Dendritic cell treated with granulocyte-macrophage colony-stimulating factor and Interleukin-4, amounts not matched to agents 40 ng/mL and 50 ng/mL, for 4 days (primary cell): ENCODE data around the gene CASKIN2.
A peak's percentile ranks its signal among the peaks of the same experiment; 100 is the strongest.
"Not testable (repeated sequence)": the region's sequence is repeated elsewhere in the genome, so short reads cannot be mapped to it uniquely, and the experiment has no call there.

ENCODE experiments used
- H3K27ac Mint-ChIP-seq: one replicate; pipeline ENCODE4 v1.8.0; 2022; ENCODE audit warnings: mild to moderate bottlenecking, mixed read lengths
- H3K27me3 Mint-ChIP-seq: one replicate; pipeline ENCODE4 v1.8.0; 2022; ENCODE audit warnings: mild to moderate bottlenecking, mixed read lengths
- H3K36me3 Mint-ChIP-seq: one replicate; pipeline ENCODE4 v1.8.0; 2022; ENCODE audit warnings: low read depth, mixed read lengths
- H3K4me1 Mint-ChIP-seq: one replicate; pipeline ENCODE4 v1.8.0; 2022; ENCODE audit warnings: low read depth, mixed read lengths
- H3K4me3 Mint-ChIP-seq: one replicate; pipeline ENCODE4 v1.8.0; 2022; ENCODE audit warnings: mild to moderate bottlenecking, moderate library complexity, mixed read lengths
- H3K9me3 Mint-ChIP-seq: one replicate; pipeline ENCODE4 v1.8.0; 2022; ENCODE audit warnings: mixed read lengths
- intact Hi-C: fragments of 100-400 bp; cut with micrococcal nuclease; formaldehyde crosslinking; loops from one replicate; pipeline ENCODE4 v1.15.0; 2022

The CASKIN2 gene

GRCh38 chr17:75535871-75536270 is 20.5 kb upstream of the CASKIN2 start:
- peaks cover 9% of the 10 kb centered on the region for H3K4me1 Mint-ChIP-seq
- peaks cover 15% of the 10 kb centered on the region for H3K27me3 Mint-ChIP-seq
- H3K27ac Mint-ChIP-seq = no peak overlapping the region
- intact Hi-C loops = no loop called here
- H3K9me3 Mint-ChIP-seq = no peaks in the 10 kb centered on the region
- no peak overlapping the region for H3K4me3 Mint-ChIP-seq
- no peaks in the 10 kb centered on the region for H3K36me3 Mint-ChIP-seq

GRCh38 chr17:75535119-75535537 is 19.8 kb upstream of the CASKIN2 start:
- Mint-ChIP-seq H3K27ac (no peak overlapping the region), H3K4me1 (peaks cover 7% of the 10 kb centered on the region), H3K27me3 (peaks cover 15% of the 10 kb centered on the region), H3K9me3 (no peaks in the 10 kb centered on the region), H3K4me3 (peak overlapping the region; percentile 32), H3K36me3 (no peaks in the 10 kb centered on the region)
- intact Hi-C loops = no loop called here

GRCh38 chr17:75531721-75532072 is 16.4 kb upstream of the CASKIN2 start:
- Mint-ChIP-seq H3K27ac (no peak overlapping the region), H3K4me1 (peaks cover 7% of the 10 kb centered on the region), H3K27me3 (peaks cover 22% of the 10 kb centered on the region), H3K4me3 (no peak overlapping the region), H3K36me3 (no peaks in the 10 kb centered on the region), H3K9me3 (no peaks in the 10 kb centered on the region)
- intact Hi-C loops = no loop called here

- Mint-ChIP-seq H3K9me3 (no peaks in the 10 kb centered on the region), H3K36me3 (no peaks in the 10 kb centered on the region), H3K4me1 (peaks cover 13% of the 10 kb centered on the region), H3K27me3 (peaks cover 28% of the 10 kb centered on the region), H3K4me3 (no peak overlapping the region), H3K27ac (no peak overlapping the region)
- intact Hi-C loops = no loop called here
Observed at GRCh38 chr17:75530837-75531720, 15.7 kb upstream of the CASKIN2 start.

- H3K4me3 Mint-ChIP-seq = peak overlapping the region; percentile 68
- H3K27me3 Mint-ChIP-seq = peaks cover 26% of the 10 kb centered on the region
- H3K4me1 Mint-ChIP-seq = peaks cover 6% of the 10 kb centered on the region
- H3K9me3 Mint-ChIP-seq = no peaks in the 10 kb centered on the region
- intact Hi-C loops = no loop called here
- peaks cover 14% of the 10 kb centered on the region for H3K36me3 Mint-ChIP-seq
- H3K27ac Mint-ChIP-seq = no peak overlapping the region
Observed at GRCh38 chr17:75526555-75527270, 11.4 kb upstream of the CASKIN2 start.

GRCh38 chr17:75525806-75526554 is 10.6 kb upstream of the CASKIN2 start:
- Mint-ChIP-seq H3K4me3 (peak overlapping the region; percentile 68), H3K27ac (no peak overlapping the region), H3K27me3 (peaks cover 26% of the 10 kb centered on the region)

GRCh38 chr17:75524970-75525805 is 9.9 kb upstream of the CASKIN2 start, which contains the start of gene LLGL2:
TSS of gene LLGL2 (plus strand) at chr17:75525697. CDS start at chr17:75543427, 17,730 bp downstream.
- no peaks in the 10 kb centered on the region for H3K9me3 Mint-ChIP-seq
- no peak within 1 kb of the TSS for H3K27ac Mint-ChIP-seq
- H3K4me1 Mint-ChIP-seq = peaks cover 6% of the 10 kb centered on the region
- H3K36me3 Mint-ChIP-seq = peaks cover 16% of the 10 kb centered on the region
- peak within 1 kb of the TSS; percentile 75 for H3K4me3 Mint-ChIP-seq
- intact Hi-C loops = no loop called here
- H3K27me3 Mint-ChIP-seq = peaks cover 26% of the 10 kb centered on the region

More at GRCh38 chr17:75525806-75526554, 10.6 kb upstream of the CASKIN2 start:
- Mint-ChIP-seq H3K9me3 (no peaks in the 10 kb centered on the region), H3K36me3 (peaks cover 16% of the 10 kb centered on the region), H3K4me1 (peaks cover 6% of the 10 kb centered on the region)
- intact Hi-C loops = no loop called here

- peaks cover 26% of the 10 kb centered on the region for H3K27me3 Mint-ChIP-seq
- peaks cover 16% of the 10 kb centered on the region for H3K36me3 Mint-ChIP-seq
- H3K9me3 Mint-ChIP-seq = no peaks in the 10 kb centered on the region
- peaks cover 6% of the 10 kb centered on the region for H3K4me1 Mint-ChIP-seq
- no peak overlapping the region for H3K27ac Mint-ChIP-seq
- H3K4me3 Mint-ChIP-seq = peak overlapping the region; percentile 75
- intact Hi-C loops = no loop called here
Observed at GRCh38 chr17:75524269-75524969, 9.1 kb upstream of the CASKIN2 start.

GRCh38 chr17:75523647-75524046 is 8.3 kb upstream of the CASKIN2 start:
- Mint-ChIP-seq H3K27me3 (peaks cover 26% of the 10 kb centered on the region), H3K27ac (no peak overlapping the region), H3K4me1 (peaks cover 8% of the 10 kb centered on the region), H3K36me3 (peaks cover 16% of the 10 kb centered on the region), H3K9me3 (no peaks in the 10 kb centered on the region), H3K4me3 (no peak overlapping the region)
- intact Hi-C loops = no loop called here

GRCh38 chr17:75521951-75522727 is 6.8 kb upstream of the CASKIN2 start:
- Mint-ChIP-seq H3K4me1 (peaks cover 23% of the 10 kb centered on the region), H3K27ac (no peak overlapping the region), H3K9me3 (no peaks in the 10 kb centered on the region), H3K36me3 (peaks cover 16% of the 10 kb centered on the region), H3K4me3 (no peak overlapping the region), H3K27me3 (peaks cover 34% of the 10 kb centered on the region)
- intact Hi-C loops = no loop called here

GRCh38 chr17:75521290-75521689 is 6.0 kb upstream of the CASKIN2 start:
- intact Hi-C loops = no loop called here
- Mint-ChIP-seq H3K4me3 (no peak overlapping the region), H3K27me3 (peaks cover 31% of the 10 kb centered on the region), H3K9me3 (no peaks in the 10 kb centered on the region), H3K4me1 (peaks cover 21% of the 10 kb centered on the region), H3K27ac (no peak overlapping the region), H3K36me3 (peaks cover 16% of the 10 kb centered on the region)

- intact Hi-C loops, H3K4me3 Mint-ChIP-seq, H3K9me3 Mint-ChIP-seq, H3K27ac Mint-ChIP-seq: not testable (repeated sequence)
- Mint-ChIP-seq H3K27me3 (peaks cover 32% of the 10 kb centered on the region), H3K36me3 (peaks cover 16% of the 10 kb centered on the region), H3K4me1 (peaks cover 19% of the 10 kb centered on the region)
Observed at GRCh38 chr17:75520413-75520812, 5.1 kb upstream of the CASKIN2 start.
